Esophagus squamous epithelium (tissue), 4 donors: ENCODE measurements around the gene RAPH1.

Experiments used
- POLR2A ChIP-seq, 4 donors: fragments of 450-650 bp; IDR thresholded peaks; one replicate each; pipeline ENCODE4 v1.6.1; 2017; ENCODE audit warnings: antibody characterized with exemption in 4 of 4, mild to moderate bottlenecking in 4 of 4, moderate library complexity in 3 of 4
- TF ChIP-seq, protein P1 (sequence below), 6 experiments: fragments of 450-650 bp in 4 of 6; fragments of 200-600 bp in 2 of 6; sonication (generic) in 2 of 6; IDR thresholded peaks; one replicate each; pipeline ENCODE4 v1.5.1; 2016 to 2019; ENCODE audit warnings: antibody characterized with exemption in 6 of 6, mild to moderate bottlenecking in 4 of 6, moderate library complexity in 4 of 6

DNA sequence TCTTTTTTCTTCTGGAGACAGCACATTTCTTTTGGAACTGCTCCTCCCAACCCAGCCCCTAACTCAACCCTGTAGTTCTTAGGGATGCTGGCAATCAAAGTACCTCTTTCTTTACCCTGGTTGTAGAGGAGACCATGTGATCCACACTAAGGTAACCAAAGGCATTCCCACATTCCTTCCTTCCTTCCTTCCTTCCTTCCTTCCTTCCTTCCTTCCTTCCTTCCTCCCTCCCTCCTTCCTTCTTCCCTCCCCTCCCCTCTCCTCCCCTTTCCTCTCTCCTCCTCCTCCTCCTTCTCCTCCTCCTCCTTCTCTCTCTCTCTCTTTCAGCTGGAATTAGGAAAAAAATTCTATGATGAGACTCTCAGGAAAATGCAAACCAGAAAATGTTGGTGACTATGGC, 13.8 kb upstream of the RAPH1 start:
- TF ChIP-seq, protein P1, sequence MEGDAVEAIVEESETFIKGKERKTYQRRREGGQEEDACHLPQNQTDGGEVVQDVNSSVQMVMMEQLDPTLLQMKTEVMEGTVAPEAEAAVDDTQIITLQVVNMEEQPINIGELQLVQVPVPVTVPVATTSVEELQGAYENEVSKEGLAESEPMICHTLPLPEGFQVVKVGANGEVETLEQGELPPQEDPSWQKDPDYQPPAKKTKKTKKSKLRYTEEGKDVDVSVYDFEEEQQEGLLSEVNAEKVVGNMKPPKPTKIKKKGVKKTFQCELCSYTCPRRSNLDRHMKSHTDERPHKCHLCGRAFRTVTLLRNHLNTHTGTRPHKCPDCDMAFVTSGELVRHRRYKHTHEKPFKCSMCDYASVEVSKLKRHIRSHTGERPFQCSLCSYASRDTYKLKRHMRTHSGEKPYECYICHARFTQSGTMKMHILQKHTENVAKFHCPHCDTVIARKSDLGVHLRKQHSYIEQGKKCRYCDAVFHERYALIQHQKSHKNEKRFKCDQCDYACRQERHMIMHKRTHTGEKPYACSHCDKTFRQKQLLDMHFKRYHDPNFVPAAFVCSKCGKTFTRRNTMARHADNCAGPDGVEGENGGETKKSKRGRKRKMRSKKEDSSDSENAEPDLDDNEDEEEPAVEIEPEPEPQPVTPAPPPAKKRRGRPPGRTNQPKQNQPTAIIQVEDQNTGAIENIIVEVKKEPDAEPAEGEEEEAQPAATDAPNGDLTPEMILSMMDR (IDR thresholded peaks at IDR 0.05), result no peak
- no peak for TF ChIP-seq POLR2A (IDR thresholded peaks at IDR 0.05)
